Measurements from ENCODE around the gene TNPO3. TPM values are rescaled to one million over a fixed set of nuclear protein-coding genes. Genes with fewer than 3 reads are reported as not detected.

Gene TNPO3
- total RNA-seq, 2 experiments from 2014 or later, result 17.1 to 18.7 TPM

DNA sequence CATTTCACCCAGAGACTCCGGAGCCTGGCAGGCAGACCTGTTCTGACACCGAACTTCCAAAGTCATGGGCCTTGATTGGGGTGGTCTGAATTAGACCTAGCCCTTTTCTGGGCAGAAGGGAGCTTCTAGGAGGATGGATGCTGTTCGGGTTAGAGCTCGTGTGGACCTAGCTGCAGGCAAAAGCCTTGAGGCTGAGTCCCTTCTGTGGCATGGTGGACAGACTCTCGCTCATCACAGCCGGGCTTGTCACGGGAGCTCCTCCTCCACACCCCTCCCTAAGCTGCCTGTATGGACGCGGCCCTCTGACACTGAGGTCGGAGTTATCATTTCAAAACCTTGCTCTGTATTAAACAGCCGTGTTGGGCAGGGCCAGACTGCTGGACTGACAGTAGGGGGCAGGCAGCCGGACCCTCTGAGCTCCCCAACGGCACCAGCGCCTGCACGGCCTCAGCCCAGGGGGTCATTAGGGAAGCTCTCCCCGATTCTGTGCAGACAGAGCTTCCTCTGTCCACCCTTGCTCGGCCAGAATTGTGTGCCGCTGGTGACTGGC is 115.0 kb downstream of the TNPO3 start:
- TF ChIP-seq CTCF (IDR thresholded peaks at IDR 0.05), result no peak
- no peaks in the 10 kb centered on the region for H3K9me3 ChIP-seq (ENCODE audit: control insufficient read depth in 1 of 2, insufficient read depth in 1 of 2, low read length in 2 of 2)
- ChIA-PET POLR2A (no interaction called here), CTCF (no interaction called here)
- Mint-ChIP-seq H3K27ac (peak overlapping the region; percentile 27), H3K4me1 (ENCODE audit: low read depth) (peaks cover 38% of the 10 kb centered on the region), H3K9me3 (no peaks in the 10 kb centered on the region), H3K4me3 (peak overlapping the region; percentile 86), H3K36me3 (ENCODE audit: low read depth) (no peaks in the 10 kb centered on the region), H3K27me3 (peaks cover 23% of the 10 kb centered on the region)
- no peaks in the 10 kb centered on the region for H3K36me3 ChIP-seq (ENCODE audit: insufficient read depth, low read length)
- H3K27ac ChIP-seq (ENCODE audit: low read depth in 1 of 2, low read length in 2 of 2), result peak overlapping the region; percentile 21 to 41
- ATAC-seq (ENCODE audit: poor library complexity) (no peak), DNase-seq (peak in 2 of 14 experiments; percentile 39 to 44)
- intact Hi-C loops (cut with DNase I, micrococcal nuclease), result no loop called here
- peaks cover 49% of the 10 kb centered on the region for H3K4me1 ChIP-seq (ENCODE audit: insufficient read depth, low read length)
- peaks cover 0 to 3% of the 10 kb centered on the region in 2 experiments for H3K27me3 ChIP-seq (ENCODE audit: control insufficient read depth in 1 of 2, insufficient read depth in 2 of 2, low read length in 2 of 2)
- H3K4me3 ChIP-seq (ENCODE audit: low read length), result peak overlapping the region; percentile 69

DNA sequence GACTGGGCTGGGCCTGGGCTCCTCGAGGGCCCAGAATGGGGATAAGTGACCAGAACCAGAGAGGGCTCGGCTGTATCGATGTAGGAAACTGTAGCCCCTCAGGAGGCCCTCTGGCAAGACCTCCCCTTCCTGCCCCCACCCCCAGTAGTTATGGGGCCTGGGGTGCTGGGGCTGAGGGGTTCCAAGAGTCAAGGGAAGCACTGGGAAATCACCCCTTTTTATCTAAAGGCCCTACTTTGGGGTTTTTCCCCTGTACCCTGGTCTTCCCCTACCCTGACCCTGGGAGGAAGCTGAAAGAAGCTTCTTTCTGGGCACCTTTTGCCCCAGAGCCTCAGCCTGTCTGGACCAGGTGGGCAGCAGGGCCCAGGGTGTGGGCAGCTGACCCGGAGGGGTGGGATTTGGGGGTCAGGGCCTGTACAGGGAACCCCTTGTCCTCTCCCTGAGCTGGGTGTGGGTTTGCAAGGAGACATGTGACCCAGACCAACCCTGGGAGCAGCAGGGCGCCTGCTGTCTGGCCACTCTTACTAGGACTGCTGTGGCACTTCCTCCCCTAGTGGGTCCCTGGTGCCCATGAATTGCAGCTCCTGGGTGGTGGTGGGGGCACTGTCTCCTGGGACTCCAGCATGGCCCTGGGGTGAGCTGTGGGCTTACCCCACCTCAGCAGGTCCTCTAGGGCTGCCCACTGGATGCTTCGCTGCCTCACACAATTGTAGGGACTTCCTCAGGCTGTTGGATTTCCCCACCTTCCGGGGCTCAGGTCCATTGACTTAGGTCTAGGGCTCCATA is 115.6 kb downstream of the TNPO3 start:
- no peak for TF ChIP-seq CTCF (IDR thresholded peaks at IDR 0.05)
- ChIA-PET CTCF (no interaction called here), POLR2A (no interaction called here)
- Histone ChIP-seq H3K4me1 (ENCODE audit: insufficient read depth, low read length) (peaks cover 49% of the 10 kb centered on the region), H3K27ac (ENCODE audit: low read depth in 1 of 2, low read length in 2 of 2) (peak overlapping the region; percentile 21 to 41), H3K9me3 (ENCODE audit: control insufficient read depth in 1 of 2, insufficient read depth in 1 of 2, low read length in 2 of 2) (no peaks in the 10 kb centered on the region), H3K4me3 (ENCODE audit: low read length) (peak overlapping the region; percentile 69), H3K27me3 (ENCODE audit: control insufficient read depth in 1 of 2, insufficient read depth in 2 of 2, low read length in 2 of 2) (peaks cover 0 to 3% of the 10 kb centered on the region in 2 experiments), H3K36me3 (ENCODE audit: insufficient read depth, low read length) (no peaks in the 10 kb centered on the region)
- intact Hi-C loops (cut with DNase I, micrococcal nuclease), result no loop called here
- H3K36me3 Mint-ChIP-seq (ENCODE audit: low read depth), result no peaks in the 10 kb centered on the region
- H3K27ac Mint-ChIP-seq, result peak overlapping the region; percentile 27
- H3K9me3 Mint-ChIP-seq, result no peaks in the 10 kb centered on the region
- peaks cover 38% of the 10 kb centered on the region for H3K4me1 Mint-ChIP-seq (ENCODE audit: low read depth)
- ATAC-seq (ENCODE audit: poor library complexity), result peak; percentile 23
- peaks cover 23% of the 10 kb centered on the region for H3K27me3 Mint-ChIP-seq
- H3K4me3 Mint-ChIP-seq, result peak overlapping the region; percentile 86
- peak in 2 of 14 experiments; percentile 69 to 77 for DNase-seq

GRCh38 chr7:128938544-128939074 is 116.3 kb downstream of the TNPO3 start:
- POLR2A ChIA-PET, result no interaction called here

More at GRCh38 chr7:128938544-128939074, 116.3 kb downstream of the TNPO3 start:
- intact Hi-C loops (cut with DNase I, micrococcal nuclease), result no loop called here
- Mint-ChIP-seq H3K27ac (peak overlapping the region; percentile 68), H3K4me1 (ENCODE audit: low read depth) (peaks cover 38% of the 10 kb centered on the region), H3K27me3 (peaks cover 23% of the 10 kb centered on the region), H3K4me3 (peak overlapping the region; percentile 91), H3K9me3 (no peaks in the 10 kb centered on the region), H3K36me3 (ENCODE audit: low read depth) (no peaks in the 10 kb centered on the region)
- Histone ChIP-seq H3K4me3 (ENCODE audit: low read length) (peak overlapping the region; percentile 69), H3K9me3 (ENCODE audit: control insufficient read depth in 1 of 2, insufficient read depth in 1 of 2, low read length in 2 of 2) (no peaks in the 10 kb centered on the region), H3K36me3 (ENCODE audit: insufficient read depth, low read length) (no peaks in the 10 kb centered on the region), H3K27ac (ENCODE audit: low read depth in 1 of 2, low read length in 2 of 2) (peak overlapping the region in 1 of 2 donors; percentile 34), H3K27me3 (ENCODE audit: control insufficient read depth in 1 of 2, insufficient read depth in 2 of 2, low read length in 2 of 2) (peaks cover 0 to 3% of the 10 kb centered on the region in 2 experiments), H3K4me1 (ENCODE audit: insufficient read depth, low read length) (peaks cover 54% of the 10 kb centered on the region)
- ATAC-seq (ENCODE audit: poor library complexity), result peak; percentile 25
- CTCF ChIA-PET, result no interaction called here
- TF ChIP-seq CTCF (IDR thresholded peaks at IDR 0.05), result no peak
- DNase-seq, result peak in 2 of 14 experiments; percentile 54 to 62

All from CD4-positive, alpha-beta T cell (primary cell).